HepG2 (cell line): ENCODE data around the gene GSTP1.

Experiments used
- ARID2 ChIP-seq: sonication (generic); formaldehyde crosslinking; IDR thresholded peaks from 2 replicates; pipeline ENCODE4 v1.8.1; 2022; ENCODE audit warnings: mild to moderate bottlenecking, missing genetic modification reagents, borderline replicate concordance
- CTCF ChIP-seq: sonication (generic); formaldehyde crosslinking; IDR thresholded peaks from 2 replicates; pipeline ENCODE4 v1.5.0; 2020; ENCODE audit warnings: mild to moderate bottlenecking, missing genetic modification reagents, moderate library complexity
- EZH2 ChIP-seq: conservative IDR thresholded peaks from 2 replicates; pipeline ENCODE4 v1.6.1; 2012; ENCODE audit warnings: mild to moderate bottlenecking, low read depth, low read length, moderate library complexity
- GATA4 ChIP-seq: sonication (generic); IDR thresholded peaks from 2 replicates; pipeline ENCODE4 v1.6.1; 2016; ENCODE audit warnings: antibody characterized with exemption, low read depth, borderline replicate concordance
- HBP1 ChIP-seq: IDR thresholded peaks from 2 replicates; pipeline ENCODE4 v1.6.1; 2016; ENCODE audit warnings: low read depth, control low read depth
- RFX5 ChIP-seq: IDR thresholded peaks from 2 replicates; pipeline ENCODE4 v1.6.1; 2011; ENCODE audit warnings: low read depth, low read length, improper control_type of control experiment
- ZFP62 ChIP-seq: sonication (generic); formaldehyde crosslinking; IDR thresholded peaks from 2 replicates; pipeline ENCODE4 v1.4.0; 2020; ENCODE audit warnings: missing genetic modification reagents
- ZNF329 ChIP-seq: sonication (generic); formaldehyde crosslinking; IDR thresholded peaks from 2 replicates; pipeline ENCODE4 v1.9.0; 2021; ENCODE audit warnings: low read depth, mild to moderate bottlenecking, missing genetic modification reagents
- ZNF333 ChIP-seq: sonication (generic); formaldehyde crosslinking; IDR thresholded peaks from 2 replicates; pipeline ENCODE4 v1.4.0; 2020; ENCODE audit warnings: mild to moderate bottlenecking, missing genetic modification reagents, borderline replicate concordance
- ZNF768 ChIP-seq: sonication (generic); formaldehyde crosslinking; IDR thresholded peaks from 2 replicates; pipeline ENCODE4 v1.4.0; 2020; ENCODE audit warnings: missing genetic modification reagents
- TF ChIP-seq, protein P1 (sequence below): sonication (generic); formaldehyde crosslinking; IDR thresholded peaks from 2 replicates; pipeline ENCODE4 v1.4.0; 2020; ENCODE audit warnings: missing genetic modification reagents
- TF ChIP-seq, protein P2 (sequence below), 2 experiments: sonication (generic) in 1 of 2; formaldehyde crosslinking in 1 of 2; IDR thresholded peaks; 2 replicates each; pipeline versions ENCODE4 v1.4.0 to v1.6.1; 2018 to 2020; ENCODE audit warnings: missing genetic modification reagents in 2 of 2, borderline replicate concordance in 1 of 2, low read depth in 1 of 2, mild to moderate bottlenecking in 1 of 2, missing biosample characterization in 1 of 2

DNA sequence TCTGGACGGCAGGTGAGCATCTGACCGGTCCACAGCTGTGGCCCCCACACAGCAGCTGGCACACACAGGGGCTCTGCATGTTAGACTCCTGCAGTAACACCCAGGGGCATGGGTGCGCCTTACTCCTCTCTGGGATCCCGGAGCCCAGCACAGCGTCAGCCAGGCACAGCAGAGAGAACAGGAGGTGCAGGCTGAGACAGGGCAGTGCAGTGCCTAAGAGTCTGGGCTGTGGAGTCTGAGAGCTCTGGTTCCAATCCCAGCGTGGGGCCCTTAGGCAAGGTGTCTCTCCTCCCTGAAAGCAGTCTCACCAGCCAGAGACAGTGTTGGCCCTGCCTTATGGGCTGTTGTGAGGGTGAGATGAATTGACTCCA, 43.8 kb downstream of the GSTP1 start:
- TF ChIP-seq, protein P1, sequence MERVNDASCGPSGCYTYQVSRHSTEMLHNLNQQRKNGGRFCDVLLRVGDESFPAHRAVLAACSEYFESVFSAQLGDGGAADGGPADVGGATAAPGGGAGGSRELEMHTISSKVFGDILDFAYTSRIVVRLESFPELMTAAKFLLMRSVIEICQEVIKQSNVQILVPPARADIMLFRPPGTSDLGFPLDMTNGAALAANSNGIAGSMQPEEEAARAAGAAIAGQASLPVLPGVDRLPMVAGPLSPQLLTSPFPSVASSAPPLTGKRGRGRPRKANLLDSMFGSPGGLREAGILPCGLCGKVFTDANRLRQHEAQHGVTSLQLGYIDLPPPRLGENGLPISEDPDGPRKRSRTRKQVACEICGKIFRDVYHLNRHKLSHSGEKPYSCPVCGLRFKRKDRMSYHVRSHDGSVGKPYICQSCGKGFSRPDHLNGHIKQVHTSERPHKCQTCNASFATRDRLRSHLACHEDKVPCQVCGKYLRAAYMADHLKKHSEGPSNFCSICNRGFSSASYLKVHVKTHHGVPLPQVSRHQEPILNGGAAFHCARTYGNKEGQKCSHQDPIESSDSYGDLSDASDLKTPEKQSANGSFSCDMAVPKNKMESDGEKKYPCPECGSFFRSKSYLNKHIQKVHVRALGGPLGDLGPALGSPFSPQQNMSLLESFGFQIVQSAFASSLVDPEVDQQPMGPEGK (CRISPR knock-in tag): no peak
- TF ChIP-seq, protein P2, sequence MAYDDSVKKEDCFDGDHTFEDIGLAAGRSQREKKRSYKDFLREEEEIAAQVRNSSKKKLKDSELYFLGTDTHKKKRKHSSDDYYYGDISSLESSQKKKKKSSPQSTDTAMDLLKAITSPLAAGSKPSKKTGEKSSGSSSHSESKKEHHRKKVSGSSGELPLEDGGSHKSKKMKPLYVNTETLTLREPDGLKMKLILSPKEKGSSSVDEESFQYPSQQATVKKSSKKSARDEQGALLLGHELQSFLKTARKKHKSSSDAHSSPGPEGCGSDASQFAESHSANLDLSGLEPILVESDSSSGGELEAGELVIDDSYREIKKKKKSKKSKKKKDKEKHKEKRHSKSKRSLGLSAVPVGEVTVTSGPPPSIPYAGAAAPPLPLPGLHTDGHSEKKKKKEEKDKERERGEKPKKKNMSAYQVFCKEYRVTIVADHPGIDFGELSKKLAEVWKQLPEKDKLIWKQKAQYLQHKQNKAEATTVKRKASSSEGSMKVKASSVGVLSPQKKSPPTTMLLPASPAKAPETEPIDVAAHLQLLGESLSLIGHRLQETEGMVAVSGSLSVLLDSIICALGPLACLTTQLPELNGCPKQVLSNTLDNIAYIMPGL (CRISPR knock-in tag; IDR thresholded peaks at IDR 0.05; ENCODE audit: borderline replicate concordance in 1 of 2, low read depth in 1 of 2): no peak
- TF ChIP-seq ARID2 (CRISPR knock-in tag) (no peak), CTCF (CRISPR knock-in tag) (no peak), GATA4 (no peak), ZFP62 (CRISPR knock-in tag) (no peak), ZNF768 (CRISPR knock-in tag) (no peak), HBP1 (CRISPR knock-in tag) (no peak), ZNF333 (no peak), ZNF329 (CRISPR knock-in tag) (no peak), RFX5 (no peak), EZH2 (no peak)
